Measurements from ENCODE around the gene DCLRE1A. TPM values are rescaled to one million over a fixed set of nuclear protein-coding genes. Genes with fewer than 3 reads are reported as not detected.

Gene DCLRE1A
- total RNA-seq, 4 donors from 2014 or later = 4.0 to 7.7 (median 6.0) TPM

DNA sequence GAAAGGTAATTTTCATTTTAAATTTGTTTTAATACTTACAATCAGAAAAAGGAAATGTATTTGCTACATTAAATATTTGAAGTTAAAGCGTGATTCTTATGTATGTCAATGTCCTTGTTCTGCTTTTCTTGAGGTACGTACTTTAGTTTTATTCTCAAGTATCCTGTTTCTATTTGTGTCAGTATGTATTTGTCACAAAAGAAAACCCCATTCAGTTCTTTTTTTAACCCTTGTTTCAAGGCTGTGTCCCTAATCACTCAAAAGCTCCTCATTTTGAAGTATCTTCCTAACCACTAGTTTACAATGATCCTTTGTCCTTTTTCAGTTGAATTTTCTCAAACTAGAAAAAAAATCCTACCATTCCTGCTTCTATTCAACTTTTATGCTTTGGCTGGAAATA, 25.8 kb upstream of the DCLRE1A start:
- Histone ChIP-seq H3K4me3 (no peak overlapping the region), H3K27me3 (no peaks in the 10 kb centered on the region), H3K4me1 (no peaks in the 10 kb centered on the region), H3K27ac (no peak overlapping the region), H3K36me3 (peaks cover 0 to 22% (median 0%) of the 10 kb centered on the region in 3 donors), H3K9me3 (no peaks in the 10 kb centered on the region)
- TF ChIP-seq, protein P1, sequence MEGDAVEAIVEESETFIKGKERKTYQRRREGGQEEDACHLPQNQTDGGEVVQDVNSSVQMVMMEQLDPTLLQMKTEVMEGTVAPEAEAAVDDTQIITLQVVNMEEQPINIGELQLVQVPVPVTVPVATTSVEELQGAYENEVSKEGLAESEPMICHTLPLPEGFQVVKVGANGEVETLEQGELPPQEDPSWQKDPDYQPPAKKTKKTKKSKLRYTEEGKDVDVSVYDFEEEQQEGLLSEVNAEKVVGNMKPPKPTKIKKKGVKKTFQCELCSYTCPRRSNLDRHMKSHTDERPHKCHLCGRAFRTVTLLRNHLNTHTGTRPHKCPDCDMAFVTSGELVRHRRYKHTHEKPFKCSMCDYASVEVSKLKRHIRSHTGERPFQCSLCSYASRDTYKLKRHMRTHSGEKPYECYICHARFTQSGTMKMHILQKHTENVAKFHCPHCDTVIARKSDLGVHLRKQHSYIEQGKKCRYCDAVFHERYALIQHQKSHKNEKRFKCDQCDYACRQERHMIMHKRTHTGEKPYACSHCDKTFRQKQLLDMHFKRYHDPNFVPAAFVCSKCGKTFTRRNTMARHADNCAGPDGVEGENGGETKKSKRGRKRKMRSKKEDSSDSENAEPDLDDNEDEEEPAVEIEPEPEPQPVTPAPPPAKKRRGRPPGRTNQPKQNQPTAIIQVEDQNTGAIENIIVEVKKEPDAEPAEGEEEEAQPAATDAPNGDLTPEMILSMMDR (IDR thresholded peaks at IDR 0.05) = no peak
- no peak for DNase-seq

DNA sequence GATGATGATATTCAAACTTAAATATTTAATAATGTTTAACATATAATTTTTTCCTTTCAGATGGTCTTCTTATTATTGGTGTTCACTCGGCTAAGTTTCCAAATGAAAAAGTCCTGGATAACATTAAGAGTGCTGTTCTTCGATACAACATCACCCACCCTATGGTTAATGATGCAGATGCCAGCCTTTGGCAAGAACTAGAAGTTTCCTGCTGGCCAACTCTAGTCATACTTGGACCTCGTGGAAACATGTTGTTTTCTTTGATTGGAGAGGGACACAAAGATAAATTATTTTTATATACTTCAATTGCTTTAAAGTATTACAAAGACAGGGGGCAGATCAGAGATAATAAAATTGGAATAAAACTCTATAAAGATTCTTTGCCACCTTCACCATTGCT, 22.6 kb upstream of the DCLRE1A start:
- no peaks in the 10 kb centered on the region for H3K9me3 ChIP-seq
- no peak for TF ChIP-seq POLR2A (IDR thresholded peaks at IDR 0.05)
- TF ChIP-seq, protein P1 (IDR thresholded peaks at IDR 0.05) = no peak
- H3K27ac ChIP-seq = no peak overlapping the region

DNA sequence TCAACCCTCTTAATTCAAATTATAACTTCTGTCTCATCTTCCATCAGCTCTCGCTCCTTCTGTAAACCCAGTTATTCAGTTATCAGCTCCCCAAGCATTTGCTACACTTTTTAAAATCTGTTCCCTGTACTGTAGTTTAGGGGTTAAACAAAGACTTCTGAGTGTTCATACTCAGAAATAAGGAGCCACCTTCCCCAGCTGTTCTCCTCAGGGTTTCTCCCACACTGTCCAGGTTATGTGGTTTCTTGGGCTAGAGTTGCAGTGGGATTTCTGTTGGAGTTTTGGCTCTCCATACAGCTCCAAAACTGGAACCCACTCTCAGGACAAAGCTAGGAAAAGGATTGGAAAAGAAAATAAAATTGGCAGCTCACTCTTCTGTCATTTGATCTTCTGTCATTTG, 21.3 kb upstream of the DCLRE1A start:
- Histone ChIP-seq H3K27ac (no peak overlapping the region), H3K4me3 (no peak overlapping the region), H3K4me1 (no peaks in the 10 kb centered on the region), H3K27me3 (no peaks in the 10 kb centered on the region), H3K9me3 (no peaks in the 10 kb centered on the region), H3K36me3 (peaks cover 0 to 11% (median 0%) of the 10 kb centered on the region in 3 donors)
- no peak for TF ChIP-seq POLR2A (IDR thresholded peaks at IDR 0.05)
- TF ChIP-seq, protein P1 (IDR thresholded peaks at IDR 0.05) = no peak
- DNase-seq = no peak

More for the DNA sequence above, 22.6 kb upstream of the DCLRE1A start:
- peaks cover 0 to 11% (median 0%) of the 10 kb centered on the region in 3 donors for H3K36me3 ChIP-seq
- no peaks in the 10 kb centered on the region for H3K27me3 ChIP-seq
- no peak overlapping the region for H3K4me3 ChIP-seq
- H3K4me1 ChIP-seq = no peaks in the 10 kb centered on the region
- no peak for DNase-seq

DNA sequence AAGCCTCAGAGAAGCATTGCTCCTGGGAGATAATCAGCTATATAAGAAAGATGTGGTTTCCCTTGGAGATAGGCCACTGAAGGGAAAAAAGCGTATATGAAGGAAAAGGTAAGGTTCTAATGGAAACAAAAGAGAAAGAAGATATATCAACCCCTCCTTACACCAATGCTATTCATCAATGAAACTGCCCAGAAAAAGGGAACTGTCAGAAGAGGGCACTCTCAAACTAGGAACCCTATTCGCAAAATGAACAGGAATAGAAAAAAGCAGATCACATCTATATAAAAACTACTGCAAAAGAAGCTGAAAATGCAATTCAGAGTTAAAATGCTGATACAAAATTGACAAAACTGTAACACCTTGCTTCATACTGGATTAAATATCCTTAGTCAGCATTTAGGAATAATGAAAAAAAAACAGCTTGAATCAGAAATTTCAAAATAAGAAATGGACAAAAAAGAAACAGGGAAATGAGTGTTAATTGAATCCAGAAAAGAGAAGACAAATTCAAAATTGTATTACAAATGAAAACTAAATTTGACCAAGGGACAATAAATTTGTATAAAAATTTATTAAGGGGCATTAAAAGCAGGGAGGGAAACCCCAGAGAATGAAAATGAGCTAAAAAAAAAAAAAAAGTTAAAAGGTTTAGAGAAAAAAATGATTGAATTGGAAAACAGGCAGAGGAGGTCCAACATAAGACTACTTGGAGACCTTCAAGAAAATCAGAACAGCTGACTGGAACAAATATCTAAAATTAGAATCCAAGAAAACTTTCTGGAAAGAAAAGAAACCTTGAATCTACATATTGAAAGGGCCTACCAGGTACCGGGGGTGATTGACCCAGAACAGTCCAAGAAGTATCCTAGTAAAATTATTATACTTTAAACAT, 18.5 kb upstream of the DCLRE1A start:
- Histone ChIP-seq H3K27me3 (no peaks in the 10 kb centered on the region), H3K4me1 (no peaks in the 10 kb centered on the region), H3K4me3 (no peak overlapping the region), H3K9me3 (no peaks in the 10 kb centered on the region), H3K36me3 (peaks cover 0 to 11% (median 0%) of the 10 kb centered on the region in 3 donors), H3K27ac (no peak overlapping the region)
- DNase-seq = no peak
- no peak for TF ChIP-seq POLR2A (IDR thresholded peaks at IDR 0.05)
- TF ChIP-seq, protein P1 (IDR thresholded peaks at IDR 0.05) = peak in 2 of 6 experiments; percentile 7 to 22

DNA sequence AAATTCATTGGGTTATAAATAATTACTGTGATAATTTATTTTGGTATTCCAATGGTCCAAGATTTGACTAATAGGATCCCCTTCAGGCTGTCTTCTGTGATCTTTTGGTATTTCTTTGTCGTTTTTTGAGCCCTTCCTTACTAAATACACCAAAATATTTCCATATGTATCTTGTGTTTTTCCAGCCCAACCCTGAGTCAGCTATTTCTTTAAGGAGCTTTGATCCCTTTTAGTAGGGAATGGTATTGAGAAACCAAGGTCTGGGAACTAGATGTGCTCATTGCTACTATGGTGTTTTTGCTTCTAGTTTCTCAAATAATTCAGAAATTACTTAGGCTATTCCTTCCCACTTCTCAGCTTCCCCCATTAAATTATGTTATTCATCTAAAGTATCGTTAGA, 15.9 kb upstream of the DCLRE1A start:
- no peak for DNase-seq
- Histone ChIP-seq H3K36me3 (no peaks in the 10 kb centered on the region), H3K9me3 (no peaks in the 10 kb centered on the region), H3K4me3 (no peak overlapping the region), H3K4me1 (no peaks in the 10 kb centered on the region), H3K27me3 (no peaks in the 10 kb centered on the region), H3K27ac (no peak overlapping the region)
- no peak for TF ChIP-seq POLR2A (IDR thresholded peaks at IDR 0.05)
- TF ChIP-seq, protein P1 (IDR thresholded peaks at IDR 0.05) = no peak

Data from Peyer's patch (tissue), 4 donors.